Measurements from ENCODE around the gene SELENOI.

Gene SELENOI

DNA sequence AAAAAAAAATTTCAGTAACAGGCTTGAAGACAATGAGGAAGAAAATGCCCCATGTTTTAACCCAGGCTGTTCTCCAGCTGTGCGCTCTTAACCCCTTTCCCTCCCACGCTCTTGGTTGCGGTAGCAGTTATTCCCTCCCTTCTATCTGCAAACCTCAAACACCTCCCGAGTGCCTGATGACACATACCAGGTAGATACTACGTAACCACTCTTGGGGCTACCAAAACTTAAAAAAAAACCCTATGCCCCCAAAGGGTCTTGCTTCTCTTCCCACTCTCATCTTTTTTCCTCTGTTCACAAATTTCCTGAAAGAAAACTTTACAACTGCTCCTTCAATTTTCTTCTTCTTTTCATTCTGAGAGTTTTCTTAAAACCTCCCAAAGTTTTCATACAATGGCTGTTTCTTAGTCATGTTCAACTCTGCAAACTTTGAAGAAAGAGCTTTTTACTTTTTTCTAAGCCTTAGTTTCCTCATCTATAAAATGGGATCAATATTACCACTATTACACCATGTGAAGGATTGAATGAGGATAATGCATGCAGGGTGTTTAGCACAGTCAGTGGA, 50.9 kb downstream of the SELENOI start:
- TF ChIP-seq PAX5 (IDR thresholded peaks at IDR 0.05; ENCODE audit: insufficient read depth, low read length, severe bottlenecking) = no peak
- TF ChIP-seq POLR2AphosphoS5 (IDR thresholded peaks at IDR 0.05; ENCODE audit: low read depth, low read length) = no peak
- TF ChIP-seq TAF1 (IDR thresholded peaks at IDR 0.05; ENCODE audit: low read depth, low read length) = no peak
- no peak for TF ChIP-seq POLR2A (IDR thresholded peaks at IDR 0.05; ENCODE audit: low read depth, low read length)
- no peak for TF ChIP-seq POU2F2 (IDR thresholded peaks at IDR 0.05; ENCODE audit: low read depth, low read length)
- TF ChIP-seq SPI1 (IDR thresholded peaks at IDR 0.05; ENCODE audit: low read depth, low read length) = no peak
- FAIRE-seq (no peak), DNase-seq (ENCODE audit: insufficient read length, low spot score) (no peak)

DNA sequence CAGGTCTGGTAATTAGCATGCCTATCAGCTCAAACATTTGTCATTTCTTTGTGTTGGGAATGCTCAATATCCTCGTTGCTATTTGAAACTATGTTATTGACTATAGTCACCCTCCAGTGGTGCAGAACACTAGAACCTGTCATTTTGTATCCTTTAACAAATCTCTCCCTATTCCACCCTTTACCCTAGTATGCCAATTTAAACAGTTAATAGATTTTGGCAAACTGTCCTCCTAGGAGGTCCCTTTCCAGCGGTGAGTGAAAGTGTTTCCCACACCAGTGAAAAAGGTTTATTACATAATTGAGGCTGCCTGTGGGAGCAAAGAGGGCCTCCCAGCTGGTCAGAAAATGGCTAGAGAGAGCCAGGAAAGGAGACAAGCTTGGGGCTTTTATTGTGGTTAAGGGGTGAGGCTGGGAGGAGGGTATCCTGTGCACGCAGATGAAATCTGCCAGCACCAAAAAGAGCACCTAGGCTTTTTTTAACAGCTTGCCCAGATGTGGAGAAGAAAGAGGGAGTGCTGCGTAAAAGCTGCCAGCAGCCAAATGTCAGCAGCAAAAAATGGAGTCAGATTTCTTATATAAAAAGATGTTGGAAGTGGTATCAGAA, 53.9 kb downstream of the SELENOI start:
- no peak for TF ChIP-seq TAF1 (IDR thresholded peaks at IDR 0.05; ENCODE audit: low read depth, low read length)
- FAIRE-seq (peak; percentile 57), DNase-seq (ENCODE audit: insufficient read length, low spot score) (no peak)

DNA sequence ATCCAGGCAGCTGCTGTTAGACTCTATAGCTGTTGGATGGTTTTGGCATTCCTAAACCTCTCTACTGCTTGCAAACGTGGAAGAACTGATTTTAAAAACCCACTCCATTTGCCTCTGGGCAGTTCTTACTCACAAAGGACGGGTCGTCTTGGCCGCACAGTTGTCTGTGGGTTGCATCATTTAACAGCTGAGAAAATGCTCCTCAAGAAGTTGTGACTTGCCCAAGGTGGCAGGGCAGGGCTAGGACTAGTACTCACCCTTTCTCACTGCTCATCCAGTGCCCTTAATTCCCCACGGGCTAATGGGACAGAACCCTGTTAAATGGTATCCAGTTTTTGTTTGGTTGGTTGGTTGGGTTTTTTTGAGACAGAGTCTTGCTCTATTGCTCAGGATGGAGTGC, 54.8 kb downstream of the SELENOI start:
- FAIRE-seq (peak; percentile 9), DNase-seq (ENCODE audit: insufficient read length, low spot score) (no peak)
- no peak for TF ChIP-seq POLR2A (IDR thresholded peaks at IDR 0.05; ENCODE audit: low read depth, low read length)
- no peak for TF ChIP-seq SPI1 (IDR thresholded peaks at IDR 0.05; ENCODE audit: low read depth, low read length)
- TF ChIP-seq TAF1 (IDR thresholded peaks at IDR 0.05; ENCODE audit: low read depth, low read length) = no peak
- no peak for TF ChIP-seq PAX5 (IDR thresholded peaks at IDR 0.05; ENCODE audit: insufficient read depth, low read length, severe bottlenecking)
- no peak for TF ChIP-seq POLR2AphosphoS5 (IDR thresholded peaks at IDR 0.05; ENCODE audit: low read depth, low read length)
- no peak for TF ChIP-seq POU2F2 (IDR thresholded peaks at IDR 0.05; ENCODE audit: low read depth, low read length)

DNA sequence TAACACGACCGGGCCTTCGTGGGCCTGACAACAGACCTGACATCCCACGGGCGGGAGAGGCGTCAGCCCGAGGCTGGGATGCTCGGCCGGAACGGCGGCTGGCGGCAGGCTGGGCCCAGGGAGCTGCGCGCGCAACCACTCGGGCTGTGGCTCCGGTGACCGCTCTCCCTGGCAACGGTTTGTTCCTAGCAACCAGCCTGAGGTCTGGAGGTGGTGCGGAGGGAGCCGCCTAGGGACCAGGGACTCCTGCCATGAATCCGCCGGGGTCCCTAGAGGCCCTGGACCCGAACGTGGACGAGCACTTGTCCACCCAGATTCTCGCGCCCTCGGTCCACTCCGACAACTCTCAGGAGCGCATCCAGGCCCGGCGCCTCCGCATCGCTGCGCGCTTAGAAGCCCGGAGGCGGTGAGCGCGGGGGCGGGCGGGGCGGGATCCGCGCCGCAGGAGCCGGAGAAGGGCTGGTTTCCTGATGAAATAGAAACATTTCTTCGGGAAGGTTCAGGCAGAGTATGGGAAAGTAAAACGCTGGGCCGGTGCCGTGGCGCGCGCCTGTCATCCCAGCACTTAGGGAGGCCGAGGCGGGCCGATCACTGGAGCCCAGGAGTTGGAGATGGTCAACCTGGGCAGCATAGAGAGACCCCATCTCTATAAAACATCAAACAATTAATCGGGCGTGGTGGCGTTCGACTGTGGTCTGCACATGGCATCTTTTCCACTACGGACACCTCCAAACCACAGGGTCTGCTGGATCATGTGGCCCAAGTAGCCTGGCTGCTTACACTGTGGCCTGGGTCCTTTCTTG, 56.0 kb downstream of the SELENOI start, which contains the start of gene DRC1:
DRC1 (plus strand) TSS at position 182 of the 803 bp plus-strand sequence; CDS start at position 252, 70 bp downstream.
- DNase-seq (ENCODE audit: insufficient read length, low spot score) = no peak
- no peak for FAIRE-seq
- TF ChIP-seq TAF1 (IDR thresholded peaks at IDR 0.05; ENCODE audit: low read depth, low read length) (no peak), POLR2A (IDR thresholded peaks at IDR 0.05; ENCODE audit: low read depth, low read length) (no peak), POU2F2 (IDR thresholded peaks at IDR 0.05; ENCODE audit: low read depth, low read length) (no peak), SPI1 (IDR thresholded peaks at IDR 0.05; ENCODE audit: low read depth, low read length) (no peak)

DNA sequence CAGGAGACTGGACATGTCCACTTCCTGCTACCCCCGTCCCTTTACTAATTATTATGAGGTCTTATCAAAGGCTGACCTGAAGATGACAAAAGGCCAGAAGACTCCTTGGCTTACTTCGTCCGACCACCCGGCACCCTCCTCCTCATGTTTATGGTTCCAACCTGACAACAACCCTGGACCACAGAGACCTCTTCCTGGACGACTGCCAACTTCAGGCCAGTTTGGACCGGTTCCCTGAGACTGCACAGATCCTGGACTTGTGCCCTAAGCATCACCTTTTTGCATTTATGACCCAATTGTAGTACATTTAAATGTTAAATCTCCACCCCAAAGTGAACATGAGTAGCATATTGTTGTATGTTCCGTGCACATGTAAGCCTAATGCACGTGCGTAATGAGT, 61.6 kb downstream of the SELENOI start:
- TF ChIP-seq SPI1 (IDR thresholded peaks at IDR 0.05; ENCODE audit: low read depth, low read length) (no peak), POLR2AphosphoS5 (IDR thresholded peaks at IDR 0.05; ENCODE audit: low read depth, low read length) (no peak), TAF1 (IDR thresholded peaks at IDR 0.05; ENCODE audit: low read depth, low read length) (no peak), PAX5 (IDR thresholded peaks at IDR 0.05; ENCODE audit: insufficient read depth, low read length, severe bottlenecking) (no peak), POU2F2 (IDR thresholded peaks at IDR 0.05; ENCODE audit: low read depth, low read length) (no peak)
- FAIRE-seq (no peak), DNase-seq (ENCODE audit: insufficient read length, low spot score) (no peak)

DNA sequence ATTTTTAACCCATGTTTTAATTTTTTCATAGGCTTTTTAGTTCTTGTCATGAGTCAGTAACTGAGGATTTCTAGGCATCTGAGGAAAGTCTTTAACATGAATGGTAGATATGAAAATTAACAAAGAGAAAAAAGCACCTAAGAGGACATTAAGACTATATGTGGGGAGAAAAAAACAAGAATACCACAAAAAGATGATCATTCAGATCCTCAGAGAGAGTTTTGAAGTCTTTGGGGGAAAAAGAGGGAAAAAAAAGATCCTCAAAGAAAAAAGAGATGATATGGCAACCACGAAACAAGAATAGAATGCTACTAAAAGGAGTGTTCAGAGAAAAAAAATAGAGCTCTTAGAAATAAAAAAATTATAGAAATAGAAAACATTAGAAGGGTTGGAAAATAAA, 63.8 kb downstream of the SELENOI start:
- TF ChIP-seq POU2F2 (IDR thresholded peaks at IDR 0.05; ENCODE audit: low read depth, low read length) = no peak
- TF ChIP-seq POLR2AphosphoS5 (IDR thresholded peaks at IDR 0.05; ENCODE audit: low read depth, low read length) = no peak
- TF ChIP-seq SPI1 (IDR thresholded peaks at IDR 0.05; ENCODE audit: low read depth, low read length) = no peak
- no peak for TF ChIP-seq PAX5 (IDR thresholded peaks at IDR 0.05; ENCODE audit: insufficient read depth, low read length, severe bottlenecking)
- TF ChIP-seq TAF1 (IDR thresholded peaks at IDR 0.05; ENCODE audit: low read depth, low read length) = no peak
- no peak for TF ChIP-seq POLR2A (IDR thresholded peaks at IDR 0.05; ENCODE audit: low read depth, low read length)
- DNase-seq (ENCODE audit: insufficient read length, low spot score) = no peak
- FAIRE-seq = no peak

DNA sequence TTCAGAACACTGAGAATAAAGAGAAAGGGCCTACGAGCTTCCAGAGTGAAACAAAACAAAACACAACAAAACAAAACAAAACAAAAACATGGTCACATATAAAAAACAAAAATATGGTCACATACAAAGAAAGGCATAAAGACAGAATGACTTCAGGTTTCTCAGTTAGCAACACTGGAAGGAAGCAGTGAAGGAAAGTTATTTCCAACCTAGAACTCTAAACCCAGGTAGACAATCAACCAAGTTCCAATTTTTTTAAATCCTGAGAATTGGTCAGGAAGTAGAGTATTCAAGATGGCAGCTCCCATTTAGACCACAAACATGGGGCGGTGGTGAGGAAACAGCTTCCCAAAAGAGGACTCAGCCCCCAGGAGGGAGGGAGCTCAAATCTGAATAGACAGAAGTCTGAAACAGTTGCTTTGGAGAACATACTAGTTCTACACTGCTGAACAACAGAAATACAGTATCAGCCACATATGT, 64.9 kb downstream of the SELENOI start:
- no peak for FAIRE-seq

DNA sequence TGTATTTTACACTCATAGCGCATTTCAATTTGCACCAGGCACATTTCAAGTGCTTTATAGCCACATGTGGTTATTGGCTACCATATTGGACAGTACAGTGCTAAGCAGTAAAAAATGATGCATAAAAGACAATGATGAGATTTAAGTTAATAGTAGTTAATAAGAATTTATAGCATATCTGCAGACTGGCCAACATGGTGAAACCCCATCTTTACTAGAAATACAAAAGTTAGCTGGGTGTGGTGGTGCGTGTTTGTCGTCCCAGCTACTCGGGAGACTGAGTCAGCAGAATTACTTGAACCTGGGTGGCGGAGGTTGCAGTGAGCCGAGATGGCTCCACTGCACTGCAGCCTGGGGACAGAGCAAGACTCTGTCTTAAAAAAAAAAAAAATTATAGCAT, 65.5 kb downstream of the SELENOI start:
- no peak for DNase-seq (ENCODE audit: insufficient read length, low spot score)
- peak; percentile 20 for FAIRE-seq
- no peak for TF ChIP-seq PAX5 (IDR thresholded peaks at IDR 0.05; ENCODE audit: insufficient read depth, low read length, severe bottlenecking)

More for the DNA sequence above, 64.9 kb downstream of the SELENOI start:
- no peak for DNase-seq (ENCODE audit: insufficient read length, low spot score)
- no peak for TF ChIP-seq TAF1 (IDR thresholded peaks at IDR 0.05; ENCODE audit: low read depth, low read length)
- no peak for TF ChIP-seq POLR2A (IDR thresholded peaks at IDR 0.05; ENCODE audit: low read depth, low read length)
- TF ChIP-seq SPI1 (IDR thresholded peaks at IDR 0.05; ENCODE audit: low read depth, low read length) = no peak
- no peak for TF ChIP-seq POU2F2 (IDR thresholded peaks at IDR 0.05; ENCODE audit: low read depth, low read length)
- TF ChIP-seq PAX5 (IDR thresholded peaks at IDR 0.05; ENCODE audit: insufficient read depth, low read length, severe bottlenecking) = no peak

DNA sequence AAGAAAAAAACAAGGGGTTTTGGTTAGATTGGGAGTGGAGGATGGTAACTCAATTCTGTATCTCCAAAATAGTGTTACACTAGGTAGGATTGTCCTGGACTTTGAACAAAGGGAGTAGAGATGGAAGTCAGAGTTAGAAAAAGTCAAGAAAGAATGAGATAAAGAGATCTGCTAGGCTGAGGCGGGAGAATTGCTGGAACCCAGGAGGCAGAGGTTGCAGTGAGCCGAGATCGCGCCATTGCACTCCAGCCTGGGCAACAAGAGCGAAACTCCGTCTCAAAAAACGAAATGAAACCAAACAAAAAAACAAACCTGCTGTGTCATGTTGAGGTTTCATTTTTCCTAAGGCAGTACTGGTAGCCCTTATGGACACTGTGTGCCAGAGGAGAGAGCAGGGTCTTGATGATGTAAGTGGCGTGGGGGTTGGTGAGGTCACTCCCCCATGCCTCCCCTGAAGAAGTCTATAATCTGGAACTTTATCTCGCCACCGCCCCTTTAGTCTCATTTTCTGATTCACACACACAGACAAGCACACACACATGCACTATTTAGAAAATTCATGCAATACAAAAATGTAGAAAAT, 66.2 kb downstream of the SELENOI start:
- TF ChIP-seq POU2F2 (IDR thresholded peaks at IDR 0.05; ENCODE audit: low read depth, low read length) (no peak), TAF1 (IDR thresholded peaks at IDR 0.05; ENCODE audit: low read depth, low read length) (no peak), SPI1 (IDR thresholded peaks at IDR 0.05; ENCODE audit: low read depth, low read length) (no peak), PAX5 (IDR thresholded peaks at IDR 0.05; ENCODE audit: insufficient read depth, low read length, severe bottlenecking) (no peak), POLR2A (IDR thresholded peaks at IDR 0.05; ENCODE audit: low read depth, low read length) (0 out of 2 replicates have a peak, but pooled peaks have one; percentile 39), POLR2AphosphoS5 (IDR thresholded peaks at IDR 0.05; ENCODE audit: low read depth, low read length) (no peak)
- peak; percentile 37 for DNase-seq (ENCODE audit: insufficient read length, low spot score)
- peak; percentile 91 for FAIRE-seq
